Measurements from ENCODE around the gene HOXC9.

Gene HOXC9

GRCh38 chr12:53998900-53999236 lies 1.1 kb upstream of the HOXC9 start:
- FAIRE-seq = no peak
- DNase-seq (ENCODE audit: insufficient read length, low spot score) = no peak

DNA sequence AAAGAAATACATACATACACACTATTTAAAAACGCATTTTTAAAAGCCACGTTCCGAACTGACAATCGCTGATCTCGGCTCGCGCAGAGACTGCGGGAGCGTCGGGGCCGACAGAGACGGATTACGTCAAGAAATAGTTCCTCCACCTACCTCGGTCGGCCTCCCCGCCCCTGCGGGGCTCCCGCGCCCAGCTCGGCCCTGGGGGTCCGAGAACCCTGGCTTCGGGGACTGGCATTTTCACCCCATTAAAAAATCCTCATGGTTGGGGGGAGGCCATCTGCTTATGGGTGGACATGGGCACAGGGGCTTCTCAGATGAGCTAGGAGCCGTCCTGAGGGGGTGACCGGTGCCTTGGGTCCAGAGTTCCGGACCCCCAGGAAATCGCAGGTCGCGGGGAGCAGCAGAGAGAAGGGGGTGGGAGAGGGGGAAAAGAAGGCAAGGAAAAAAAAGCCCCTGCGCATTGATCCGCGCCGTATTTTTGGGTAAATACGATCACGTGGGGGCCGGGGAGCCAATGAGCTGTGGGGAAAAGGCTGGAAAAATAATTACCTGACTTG lies 324 bp upstream of the HOXC9 start:
- FAIRE-seq (no peak), DNase-seq (ENCODE audit: insufficient read length, low spot score) (no peak)

DNA sequence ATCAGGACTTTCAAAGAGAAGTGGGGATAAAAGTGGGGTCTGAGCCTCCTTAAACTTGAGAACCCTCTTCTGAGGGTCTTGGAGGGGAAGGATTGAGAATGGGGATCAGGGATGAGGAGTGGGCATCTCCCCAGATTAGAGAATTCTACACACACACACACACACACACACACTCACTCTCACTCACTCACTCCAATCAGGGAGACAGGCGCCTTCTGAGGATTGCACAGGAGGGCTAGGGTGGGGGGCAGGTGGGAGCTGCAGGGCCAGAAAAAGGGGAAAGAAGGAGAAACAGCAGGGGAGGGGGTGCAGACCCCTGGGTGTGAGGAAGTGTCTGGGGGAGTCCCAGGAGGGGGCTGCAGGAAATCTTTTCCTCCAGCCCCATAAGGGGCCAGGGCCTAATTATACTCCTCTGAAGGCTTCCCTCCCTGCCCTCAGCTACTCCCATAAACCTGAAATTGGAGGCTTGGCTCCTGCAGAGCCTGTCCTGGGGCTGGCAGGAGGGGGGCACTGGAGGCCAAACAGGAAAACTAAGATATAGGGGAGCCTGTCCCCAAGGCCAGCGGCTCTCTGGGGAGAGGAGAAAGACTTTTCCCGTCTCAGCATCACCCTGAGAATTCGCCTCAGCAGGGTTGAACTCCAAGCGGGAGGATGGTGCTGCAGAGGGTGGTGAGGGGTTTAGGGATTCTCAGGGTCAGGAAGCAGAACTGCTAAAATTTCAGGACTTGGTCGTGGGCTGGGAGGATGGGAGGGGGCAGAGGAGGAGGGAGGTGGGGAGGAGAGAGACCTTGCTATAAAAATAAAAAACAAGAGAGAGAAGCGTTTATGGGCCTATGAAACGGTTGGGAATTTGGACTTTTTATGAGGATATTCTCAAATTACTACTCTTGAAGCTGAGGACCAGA lies 1.6 kb downstream of the HOXC9 start:
- FAIRE-seq (no peak), DNase-seq (ENCODE audit: insufficient read length, low spot score) (no peak)

DNA sequence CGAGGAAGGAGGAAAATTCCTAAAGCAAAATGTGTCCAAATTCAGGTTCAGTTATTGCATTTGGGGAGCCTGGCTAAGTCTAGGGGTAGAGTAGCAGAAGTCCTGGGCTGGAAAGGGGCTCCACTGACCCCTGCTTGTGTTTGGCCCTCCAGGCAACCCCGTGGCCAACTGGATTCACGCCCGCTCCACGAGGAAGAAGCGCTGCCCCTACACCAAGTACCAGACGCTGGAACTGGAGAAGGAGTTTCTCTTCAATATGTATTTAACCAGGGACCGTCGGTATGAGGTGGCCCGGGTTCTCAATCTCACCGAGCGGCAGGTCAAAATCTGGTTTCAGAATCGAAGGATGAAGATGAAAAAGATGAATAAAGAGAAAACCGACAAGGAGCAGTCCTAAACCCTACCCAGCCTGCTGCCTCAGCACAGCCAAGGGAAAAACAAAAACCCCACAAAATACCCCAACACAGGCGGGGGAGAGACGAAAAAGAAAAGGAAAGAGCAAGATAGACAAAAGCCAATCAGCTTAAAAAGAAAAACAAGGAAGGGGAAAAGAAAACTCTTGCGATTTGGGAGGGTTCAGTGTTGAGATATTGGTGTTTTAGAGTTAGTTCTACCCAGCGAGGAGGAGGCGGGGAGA lies 2.4 kb downstream of the HOXC9 start:
- no peak for FAIRE-seq
- no peak for DNase-seq (ENCODE audit: insufficient read length, low spot score)

- no peak for DNase-seq (ENCODE audit: insufficient read length, low spot score)
- no peak for FAIRE-seq
These were observed 3.0 kb downstream of the HOXC9 start for GRCh38 chr12:54002915-54003389.

GRCh38 chr12:54003625-54004024 lies 3.7 kb downstream of the HOXC9 start:
- DNase-seq (ENCODE audit: insufficient read length, low spot score) = no peak
- no peak for FAIRE-seq

DNA sequence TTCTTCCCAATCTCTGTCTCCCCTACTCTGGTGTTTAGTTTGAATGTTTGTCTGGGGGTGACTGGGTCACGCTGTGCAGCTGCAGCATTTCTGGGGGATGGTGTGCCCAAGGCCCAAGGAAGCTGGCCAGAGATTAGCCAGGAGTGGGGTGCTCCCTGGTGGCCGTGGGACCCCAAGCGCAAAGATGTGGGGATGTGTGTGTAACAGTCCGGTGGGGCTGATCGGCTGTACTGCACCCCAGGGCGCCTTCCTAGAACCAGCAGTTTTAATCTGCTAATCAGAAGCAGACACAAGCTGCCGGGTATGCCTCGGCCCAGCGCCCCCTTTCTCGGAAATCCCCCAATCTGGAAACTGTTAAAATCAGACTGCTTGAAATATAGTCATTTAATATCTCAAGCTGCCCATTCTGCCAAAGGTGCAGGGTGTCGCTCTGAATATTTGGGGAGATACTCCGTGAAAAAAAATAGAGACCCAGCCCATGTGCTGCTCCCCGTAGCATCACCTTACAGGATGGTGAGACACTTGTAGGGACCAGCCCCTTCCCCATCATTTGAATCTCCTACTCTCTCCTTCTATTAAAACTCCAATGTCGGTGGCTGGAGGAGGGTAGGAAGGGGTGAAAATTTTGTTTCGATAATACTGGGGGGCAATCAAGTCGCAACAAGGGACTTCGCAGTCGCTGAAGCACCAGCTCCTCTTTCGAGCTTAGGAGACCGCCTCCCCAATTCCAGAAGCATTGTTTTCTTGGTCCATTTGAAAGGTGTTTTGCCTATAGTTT lies 4.3 kb downstream of the HOXC9 start:
- no peak for FAIRE-seq
- no peak for DNase-seq (ENCODE audit: insufficient read length, low spot score)

GRCh38 chr12:54004841-54005530 lies 5.0 kb downstream of the HOXC9 start:
- FAIRE-seq (no peak), DNase-seq (ENCODE audit: insufficient read length, low spot score) (no peak)

DNA sequence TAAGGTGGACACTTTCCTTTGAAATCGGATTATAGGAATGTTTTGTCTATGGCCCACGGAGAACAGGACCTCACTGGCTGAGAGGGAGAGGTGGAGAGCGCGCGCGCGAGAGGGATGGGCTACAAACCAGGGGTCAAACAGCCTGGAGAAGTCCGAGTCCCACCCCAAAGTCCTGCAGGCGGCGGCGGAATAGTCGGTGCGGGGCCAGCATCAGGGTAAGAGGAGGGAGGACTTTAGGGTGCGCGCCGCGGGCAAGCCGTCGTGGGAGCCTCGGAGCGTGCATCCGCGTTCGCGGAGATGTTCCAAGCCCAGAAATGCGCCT lies 5.5 kb downstream of the HOXC9 start:
- DNase-seq (ENCODE audit: insufficient read length, low spot score) = no peak
- FAIRE-seq = no peak

GRCh38 chr12:54005853-54006558 lies 6.0 kb downstream of the HOXC9 start:
- FAIRE-seq = peak; percentile 91
- DNase-seq (ENCODE audit: insufficient read length, low spot score) = peak; percentile 90

GRCh38 chr12:54006559-54007220 lies 6.7 kb downstream of the HOXC9 start:
- FAIRE-seq (no peak), DNase-seq (ENCODE audit: insufficient read length, low spot score) (no peak)

- DNase-seq (ENCODE audit: insufficient read length, low spot score) (no peak), FAIRE-seq (no peak)
These were observed 7.7 kb downstream of the HOXC9 start for GRCh38 chr12:54007538-54008259.

GRCh38 chr12:54008260-54008552 lies 8.2 kb downstream of the HOXC9 start:
- DNase-seq (ENCODE audit: insufficient read length, low spot score) (no peak), FAIRE-seq (no peak)

GRCh38 chr12:54009171-54010052 lies 9.5 kb downstream of the HOXC9 start:
- FAIRE-seq (no peak), DNase-seq (ENCODE audit: insufficient read length, low spot score) (no peak)

DNA sequence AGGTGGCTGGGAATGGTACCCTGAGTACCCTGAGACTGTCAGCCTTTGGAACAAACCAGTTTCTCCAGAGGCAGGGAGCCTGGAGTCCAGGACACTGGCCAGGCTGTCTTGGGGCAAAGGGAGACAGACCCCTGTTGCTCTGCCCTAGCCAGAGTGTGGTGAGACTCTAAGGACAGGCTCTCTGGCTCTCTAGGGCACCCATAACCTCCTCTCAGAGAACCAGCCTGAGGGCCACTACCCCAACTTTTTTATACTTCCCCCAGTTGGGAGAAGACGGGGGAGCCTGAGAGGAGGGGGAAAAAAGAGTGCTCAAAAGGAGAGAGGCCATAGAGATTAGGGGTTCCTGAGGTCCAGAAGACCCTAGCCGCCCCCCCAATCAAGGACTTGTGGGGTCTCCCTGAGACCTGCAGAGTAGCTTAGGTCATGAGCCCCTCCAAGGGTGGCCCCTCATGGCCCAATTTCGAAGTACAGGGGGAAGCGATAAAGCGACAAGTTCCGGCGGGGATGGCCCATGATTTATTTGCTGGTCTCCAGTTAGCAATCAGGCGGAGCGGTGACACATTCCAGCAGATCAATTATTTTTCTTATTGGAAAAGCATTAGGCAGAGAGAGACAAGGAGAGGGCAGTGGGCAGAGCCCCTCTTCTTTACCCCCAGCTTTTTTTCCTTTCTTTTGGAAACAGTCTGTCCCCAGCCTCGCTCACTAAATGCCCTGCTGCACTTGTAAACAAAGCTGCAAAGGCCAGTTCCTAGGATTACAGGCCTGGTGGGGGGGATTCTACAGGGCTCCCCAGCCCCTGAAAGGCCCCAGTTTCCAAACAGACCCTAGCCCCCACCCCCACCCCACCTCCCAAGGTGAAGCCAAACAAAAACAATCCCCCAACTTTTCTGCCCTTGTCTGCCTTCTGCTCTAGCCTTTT lies 10.4 kb downstream of the HOXC9 start:
- no peak for DNase-seq (ENCODE audit: insufficient read length, low spot score)
- FAIRE-seq = no peak

GRCh38 chr12:54010972-54011664 lies 11.2 kb downstream of the HOXC9 start:
- FAIRE-seq = no peak
- no peak for DNase-seq (ENCODE audit: insufficient read length, low spot score)
